ENCODE results near the gene EPS8.
"Not testable (repeated sequence)": the region's sequence is repeated elsewhere in the genome, so short reads cannot be mapped to it uniquely, and the experiment has no call there.

Gene EPS8

DNA sequence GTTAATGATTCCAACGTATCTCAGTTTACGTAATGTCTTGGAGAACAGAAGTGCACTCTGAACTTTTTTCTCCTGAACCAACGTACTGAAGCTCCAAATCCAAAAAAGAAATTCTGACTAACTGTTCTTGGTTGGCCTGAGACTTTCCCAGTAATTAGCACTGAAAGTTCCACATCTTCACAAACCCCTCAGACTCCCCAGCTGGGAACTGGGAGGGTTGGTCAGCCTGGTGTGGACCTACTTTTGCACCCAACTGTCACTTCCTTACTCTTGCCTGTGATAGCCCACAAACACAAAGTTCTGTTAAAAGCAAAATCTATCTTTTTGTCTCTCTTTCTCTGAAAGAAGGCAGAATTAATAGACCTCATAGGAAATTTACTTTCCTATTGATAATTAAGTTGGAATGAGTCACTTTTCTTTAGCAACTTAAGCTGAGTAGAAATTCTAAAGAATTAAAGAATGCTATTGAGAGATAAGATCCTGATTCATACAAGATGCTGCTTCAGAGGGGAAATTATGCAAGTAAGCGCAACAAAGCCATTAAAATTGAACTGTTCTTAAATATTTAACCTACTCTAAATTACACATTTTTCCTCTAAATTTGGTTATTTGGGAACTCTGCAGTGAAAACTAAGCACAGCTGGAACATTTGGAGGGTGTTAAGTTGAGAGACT is 155.0 kb downstream of the EPS8 start:
- no peak for DNase-seq

DNA sequence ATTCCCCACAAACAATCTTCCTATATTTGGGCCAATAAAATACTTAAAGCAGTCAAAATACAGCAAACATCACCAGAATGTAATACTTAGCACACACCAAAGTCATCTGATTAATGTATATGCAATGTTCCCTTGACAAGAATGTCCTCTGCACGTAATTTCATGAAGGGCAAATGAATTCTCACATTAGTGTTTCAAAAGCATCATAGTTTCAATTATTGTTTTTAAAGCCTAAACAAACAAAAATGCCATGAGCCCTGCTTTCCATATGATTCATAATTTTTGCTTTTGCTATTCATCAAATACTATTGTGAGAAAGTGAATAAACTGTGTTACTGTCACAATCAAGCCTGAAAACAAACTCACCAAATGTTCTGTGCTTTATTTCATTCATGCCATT is 156.0 kb downstream of the EPS8 start:
- no peak for DNase-seq

DNA sequence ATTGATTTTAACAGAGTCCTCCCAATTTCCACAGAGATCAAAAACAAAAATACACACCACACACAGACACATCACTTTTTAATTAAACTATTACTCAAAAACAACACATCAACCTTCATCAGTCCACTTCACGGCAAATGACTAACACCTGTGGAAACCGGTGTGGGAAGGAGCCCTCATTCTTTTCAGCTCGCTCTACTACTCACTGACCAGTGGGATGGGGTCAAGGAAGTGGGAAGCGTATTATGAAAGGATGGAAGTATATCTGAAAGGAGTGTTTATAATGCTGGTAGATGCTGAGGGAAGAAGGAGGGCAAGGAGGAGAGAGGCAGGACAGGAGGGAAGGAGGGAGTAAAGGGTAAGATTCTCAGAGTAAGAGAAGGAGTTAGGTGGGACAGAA is 156.5 kb downstream of the EPS8 start:
- DNase-seq = no peak

DNA sequence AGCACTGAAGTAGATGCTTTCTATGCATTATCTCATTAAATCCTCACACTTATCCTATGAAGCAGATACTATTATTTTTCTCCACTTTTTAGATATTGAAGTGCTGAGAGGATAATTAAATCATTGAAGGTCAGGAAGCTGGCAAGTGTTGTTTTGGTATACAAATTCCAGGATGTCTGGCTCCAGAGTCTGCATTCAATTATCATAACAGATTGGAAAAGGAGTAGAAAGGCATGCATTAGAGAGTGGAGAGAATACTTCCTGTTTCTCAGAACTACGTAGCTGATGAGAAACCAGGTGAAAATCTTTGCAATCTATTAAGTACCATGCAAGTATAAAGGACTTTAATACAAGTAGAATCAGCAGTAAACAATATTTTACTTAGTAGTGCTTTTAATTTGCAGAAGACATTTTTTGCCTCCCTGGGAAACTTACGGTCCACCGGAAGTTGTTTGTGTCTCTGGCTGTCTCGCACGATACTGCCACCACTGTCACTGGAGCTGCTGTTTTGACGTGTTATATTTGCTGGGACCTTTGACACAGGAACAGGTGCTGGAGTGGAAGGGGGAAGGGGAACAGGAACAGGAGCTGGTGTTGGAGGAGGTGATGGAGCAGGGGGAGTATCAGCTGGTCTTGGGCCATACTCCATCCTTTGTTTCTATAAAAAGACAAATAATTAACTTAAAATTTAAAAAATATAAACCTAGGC is 158.0 kb downstream of the EPS8 start:
- DNase-seq = no peak

DNA sequence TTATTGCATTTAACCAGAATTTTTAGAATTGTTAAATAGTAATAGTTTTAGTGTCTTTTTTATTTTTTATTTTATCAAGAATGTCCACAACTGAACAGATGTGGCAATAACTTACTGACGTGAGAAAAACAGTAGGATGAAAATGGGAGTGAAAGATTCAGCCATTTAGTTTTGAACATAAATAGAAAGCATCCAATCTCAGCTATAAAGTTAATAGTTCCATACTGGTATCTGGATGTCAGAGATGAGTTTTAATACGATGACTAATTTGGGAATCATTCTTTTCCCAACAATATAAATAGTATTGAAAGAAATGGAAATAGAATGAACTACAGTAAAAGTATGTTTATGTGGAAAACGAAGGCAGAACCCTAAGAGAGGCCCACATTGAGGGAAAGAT is 159.4 kb downstream of the EPS8 start:
- DNase-seq = no peak

DNA sequence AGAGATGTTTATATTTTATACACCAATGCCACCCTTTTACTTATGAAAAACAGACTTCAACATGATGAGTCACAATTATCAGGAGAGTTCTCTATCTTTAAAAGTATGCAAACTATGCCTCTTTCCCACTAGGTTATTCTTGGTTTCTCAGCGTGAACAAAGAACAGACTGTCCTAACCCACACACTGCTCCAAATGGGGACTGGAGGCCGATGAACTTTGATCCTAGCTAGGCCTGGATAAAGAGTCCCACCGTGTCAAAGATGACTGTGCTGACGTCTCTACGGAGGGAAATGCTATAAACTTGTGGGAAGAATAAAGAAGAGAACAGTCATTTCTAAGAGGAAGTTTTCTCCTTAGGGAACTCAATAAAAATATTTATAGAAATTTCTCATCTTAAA is 160.1 kb downstream of the EPS8 start:
- no peak for DNase-seq

DNA sequence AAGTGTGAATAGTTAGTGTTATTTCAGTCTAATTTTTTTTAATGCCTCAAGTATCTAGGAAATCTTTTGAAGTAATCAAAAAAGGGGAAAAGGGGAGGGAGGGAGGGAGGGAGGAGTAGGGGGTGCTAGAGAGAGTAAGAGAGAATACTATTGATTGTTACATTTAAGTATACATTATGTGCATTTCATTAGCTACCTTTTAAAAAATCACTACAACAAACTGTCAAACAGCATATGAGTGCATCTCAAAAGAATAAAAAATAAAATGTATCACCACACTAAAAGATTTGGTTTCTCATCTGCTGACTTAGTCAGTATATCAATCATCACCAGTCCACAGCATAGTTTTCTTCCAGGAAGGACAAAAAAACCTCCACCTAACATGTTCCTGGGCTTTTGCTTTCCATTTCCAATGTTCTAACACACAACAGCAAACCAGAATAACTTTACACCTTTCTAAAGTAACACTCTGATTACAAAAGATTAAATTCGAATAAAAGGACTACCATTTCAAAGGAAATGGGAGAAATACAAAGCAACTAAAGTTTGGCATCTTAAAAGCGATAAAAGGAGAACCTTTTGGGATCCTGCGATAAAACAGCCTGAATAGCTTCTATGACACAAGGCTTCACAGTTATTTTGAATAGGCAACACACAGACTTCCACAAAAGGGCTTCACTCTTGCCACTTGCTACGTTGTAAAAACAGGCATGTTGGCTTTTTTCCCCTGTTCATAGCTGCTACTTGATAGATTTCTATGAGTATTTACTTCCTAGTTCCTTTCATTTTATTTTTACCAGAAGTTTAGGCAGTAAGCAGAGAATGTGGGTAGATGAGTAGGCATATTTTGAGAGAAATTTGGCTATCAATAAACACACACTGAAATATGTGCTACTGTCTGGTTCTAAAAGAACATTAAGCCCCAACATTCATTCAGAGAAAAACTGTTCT is 160.9 kb downstream of the EPS8 start:
- no peak for DNase-seq

DNA sequence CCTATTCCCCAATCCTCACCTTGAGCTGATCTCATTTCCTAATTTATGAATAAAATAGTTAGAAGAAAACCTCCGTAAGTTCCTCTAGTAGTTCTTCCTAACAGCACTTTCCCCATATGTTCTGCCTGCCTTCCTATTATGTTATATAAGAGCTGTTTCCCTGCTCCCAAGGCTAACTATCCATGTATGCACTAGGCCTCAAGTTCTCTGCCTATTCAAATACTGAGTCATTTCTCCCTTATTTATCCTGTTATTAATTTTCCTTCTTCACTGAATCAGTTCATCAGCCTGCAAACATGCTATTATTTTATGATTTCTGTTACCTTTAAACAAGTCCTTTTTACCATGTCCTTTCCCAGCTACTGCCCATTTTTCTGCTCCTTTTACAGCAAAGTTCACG is 164.1 kb downstream of the EPS8 start:
- no peak for DNase-seq

DNA sequence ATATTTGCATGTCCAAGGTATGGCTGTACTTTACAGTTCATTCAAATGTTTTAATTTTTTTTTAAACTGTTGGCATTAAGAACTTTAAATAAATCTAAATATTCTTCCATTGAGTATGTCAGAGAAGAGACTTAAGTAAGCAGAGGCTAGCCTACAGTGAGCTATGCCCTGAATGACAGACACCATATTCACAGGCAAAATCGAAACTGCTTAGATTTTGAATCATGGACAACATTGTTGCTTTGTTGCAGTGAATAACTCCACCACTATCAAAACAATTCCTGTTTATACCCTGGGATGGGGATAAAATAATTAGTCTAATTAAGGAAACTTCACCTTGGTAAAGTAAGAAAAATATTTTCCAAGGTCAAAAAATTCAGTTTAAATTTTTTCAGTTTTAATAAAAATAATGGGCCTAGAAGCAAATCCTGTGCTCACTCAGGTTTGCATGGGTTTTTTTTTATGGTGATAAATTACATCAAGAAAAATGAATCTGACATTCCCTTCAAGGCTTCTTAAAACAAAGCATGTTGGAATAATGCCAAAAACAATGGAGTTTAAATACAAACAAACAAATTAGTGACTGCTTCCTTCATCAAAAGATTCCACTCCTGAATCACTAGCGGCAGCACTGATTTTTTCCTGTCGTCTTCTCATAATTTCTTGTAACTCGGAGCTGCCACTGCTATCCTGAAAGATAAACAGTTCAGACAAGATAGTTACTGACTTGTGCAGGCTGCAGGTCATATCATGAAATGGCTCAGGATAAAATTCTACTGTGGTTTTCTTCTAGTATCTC is 168.2 kb downstream of the EPS8 start:
- DNase-seq = no peak

DNA sequence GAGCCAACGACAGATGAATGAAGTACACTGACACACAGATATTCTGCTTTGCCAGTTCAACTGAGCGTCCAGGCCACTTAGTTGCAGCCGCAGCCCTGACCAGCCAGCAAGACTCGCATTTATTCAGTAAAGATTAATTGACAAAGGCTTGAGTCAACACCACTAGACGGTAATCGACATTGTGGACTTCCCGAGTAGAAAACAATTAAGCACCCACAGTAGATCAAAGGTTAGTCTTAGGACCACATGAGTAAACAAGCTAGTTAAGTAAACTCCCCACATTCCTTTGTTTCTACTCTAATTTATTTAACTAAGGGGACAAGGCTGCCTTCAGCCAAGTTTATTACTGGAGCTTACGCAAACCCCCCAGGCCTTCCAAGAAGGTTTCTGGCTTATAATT is 172.7 kb downstream of the EPS8 start:
- not testable (repeated sequence) for DNase-seq

DNA sequence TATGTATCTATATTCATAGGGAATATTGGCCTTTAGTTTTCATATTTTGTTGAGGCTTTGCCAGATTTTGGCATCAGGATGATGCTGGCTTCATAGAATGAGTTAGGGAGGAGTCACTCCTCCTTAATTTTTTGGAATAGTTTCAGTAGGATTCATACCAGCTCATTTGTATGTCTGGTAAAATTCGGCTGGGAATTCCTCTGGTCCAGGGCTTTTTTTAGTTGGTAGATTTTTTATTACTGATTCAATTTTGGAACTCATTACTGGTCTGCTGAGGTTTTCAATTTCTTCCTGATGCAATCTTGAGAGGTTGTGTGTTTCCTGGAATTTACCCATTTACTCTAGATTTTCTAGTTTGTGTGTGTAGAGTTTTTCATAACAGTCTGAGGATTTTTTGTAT is 175.2 kb downstream of the EPS8 start:
- DNase-seq = no peak

DNA sequence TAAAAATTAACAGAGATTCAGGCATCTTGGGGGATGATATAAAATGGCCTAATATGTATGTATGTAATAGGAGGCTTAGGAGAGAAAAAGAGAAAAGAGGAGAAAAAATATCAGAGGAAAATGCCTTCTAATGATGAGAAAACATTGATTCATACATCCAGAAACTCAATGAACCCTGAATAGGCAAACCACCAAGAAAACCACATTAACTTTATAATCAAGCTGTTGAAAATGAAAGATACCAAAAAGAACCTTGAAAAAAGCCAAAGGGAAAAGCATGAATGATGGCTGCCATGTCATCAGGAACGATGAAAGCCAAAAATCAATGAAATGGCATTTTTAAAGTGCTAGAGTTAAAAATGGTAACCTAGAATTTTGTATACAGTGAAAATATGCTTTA is 180.2 kb downstream of the EPS8 start:
- no peak for DNase-seq

DNA sequence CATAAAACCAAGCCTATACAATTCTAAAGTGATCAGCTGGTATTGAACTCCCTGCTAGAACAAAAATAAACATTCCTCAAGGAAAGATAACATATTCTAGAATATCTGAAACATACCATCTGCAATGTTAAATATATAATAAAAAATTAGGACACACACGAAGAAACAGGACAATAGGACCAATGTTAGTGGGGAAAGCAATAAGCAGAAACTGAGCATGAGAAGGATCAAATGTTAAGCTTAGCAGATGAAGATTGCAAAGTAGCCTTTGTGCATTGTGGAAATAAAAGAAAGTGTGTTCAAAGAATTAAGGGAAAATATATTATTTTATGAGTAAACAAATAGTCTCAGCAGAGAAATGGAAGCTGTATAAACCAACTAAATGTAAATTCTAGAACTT is 180.8 kb downstream of the EPS8 start:
- DNase-seq = no peak

DNA sequence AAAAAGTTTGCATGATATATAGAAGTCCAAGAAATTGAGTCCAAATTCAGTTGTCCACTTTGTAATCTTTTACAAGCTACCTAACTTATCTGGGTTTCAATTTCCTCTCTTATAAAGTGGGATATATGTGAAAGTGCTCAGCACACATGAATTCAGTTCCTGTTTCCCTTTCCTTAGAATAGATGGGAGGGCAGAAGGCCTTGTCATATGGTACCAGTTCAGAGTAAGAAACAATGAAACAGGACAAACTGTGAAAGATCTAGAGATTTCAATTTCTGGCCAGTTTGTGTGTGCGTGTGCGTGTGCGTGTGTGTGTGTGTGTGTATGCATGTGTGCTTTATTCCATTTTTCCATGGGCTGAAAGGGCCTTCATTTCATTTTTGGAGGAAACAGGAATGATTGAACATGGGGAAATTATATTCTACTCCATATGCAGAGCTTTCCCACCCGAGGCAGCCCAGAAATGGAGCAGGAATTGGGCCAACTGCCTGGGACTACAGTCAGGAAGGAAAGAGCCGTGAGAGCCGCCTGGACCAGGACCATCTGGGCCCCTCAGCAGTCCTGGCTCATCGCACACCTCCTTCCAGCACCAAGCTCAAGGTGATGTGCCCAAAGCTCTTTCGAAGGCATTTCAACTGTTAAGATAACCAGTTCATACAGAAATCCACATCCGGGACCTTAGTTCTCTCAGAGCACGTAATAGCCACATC is 183.2 kb downstream of the EPS8 start:
- no peak for DNase-seq

DNA sequence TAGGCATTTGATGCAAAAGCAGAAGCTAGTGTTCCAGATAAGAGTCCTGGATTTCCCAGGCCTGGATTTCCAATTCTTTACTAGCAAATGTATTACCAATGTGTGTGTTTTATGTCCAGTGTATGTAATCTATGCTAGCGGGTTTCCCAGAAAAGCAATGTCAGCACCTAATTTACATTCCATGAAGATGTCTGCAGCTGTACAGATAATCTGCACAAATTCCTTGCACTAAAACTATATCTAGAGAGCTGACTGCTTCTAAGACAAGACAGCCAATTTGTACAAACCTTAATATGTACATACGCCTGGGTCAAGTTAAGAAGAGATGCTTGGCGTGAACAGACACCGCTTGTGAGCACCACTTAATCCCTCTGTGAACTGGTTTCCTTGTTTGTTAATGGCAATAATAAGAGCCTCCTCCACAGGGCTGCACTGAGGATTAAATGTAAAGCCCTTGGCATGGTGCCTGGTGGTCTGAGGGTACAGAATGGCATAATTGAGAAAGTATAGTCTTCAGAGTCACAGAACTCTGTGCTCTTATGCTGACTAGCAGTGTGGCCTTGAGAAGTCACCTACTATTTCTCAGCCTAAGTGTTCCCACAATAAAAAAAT is 185.6 kb downstream of the EPS8 start:
- DNase-seq = peak; percentile 31

DNA sequence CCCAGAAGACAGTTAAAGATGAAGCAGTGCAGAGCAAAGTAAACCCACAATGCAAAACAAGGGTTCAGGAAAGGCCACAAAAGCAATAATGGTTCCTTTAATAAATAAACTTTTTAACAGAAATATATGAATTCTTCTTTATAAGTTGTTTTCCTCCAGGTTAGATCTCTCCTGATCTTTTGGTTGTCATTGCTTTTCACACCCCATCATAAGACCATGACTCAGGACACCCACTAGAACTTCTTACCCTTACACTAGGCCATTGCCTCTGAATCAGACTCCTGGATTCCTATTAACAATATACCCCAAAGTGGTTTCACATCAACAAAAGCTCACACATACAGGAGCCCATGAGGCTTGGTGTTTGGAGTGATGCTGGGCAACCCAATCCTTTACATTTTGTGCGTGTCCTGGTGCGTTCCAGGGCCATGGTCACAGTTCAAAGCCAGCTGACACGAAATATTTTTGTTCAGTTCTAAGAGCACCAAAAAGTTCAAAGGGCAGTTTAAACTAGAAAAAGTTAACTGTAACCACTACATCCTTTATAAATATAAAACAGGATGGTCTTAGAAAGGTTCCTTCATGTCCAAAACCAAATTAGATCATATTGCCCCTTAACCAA is 187.0 kb downstream of the EPS8 start:
- DNase-seq = no peak

DNA sequence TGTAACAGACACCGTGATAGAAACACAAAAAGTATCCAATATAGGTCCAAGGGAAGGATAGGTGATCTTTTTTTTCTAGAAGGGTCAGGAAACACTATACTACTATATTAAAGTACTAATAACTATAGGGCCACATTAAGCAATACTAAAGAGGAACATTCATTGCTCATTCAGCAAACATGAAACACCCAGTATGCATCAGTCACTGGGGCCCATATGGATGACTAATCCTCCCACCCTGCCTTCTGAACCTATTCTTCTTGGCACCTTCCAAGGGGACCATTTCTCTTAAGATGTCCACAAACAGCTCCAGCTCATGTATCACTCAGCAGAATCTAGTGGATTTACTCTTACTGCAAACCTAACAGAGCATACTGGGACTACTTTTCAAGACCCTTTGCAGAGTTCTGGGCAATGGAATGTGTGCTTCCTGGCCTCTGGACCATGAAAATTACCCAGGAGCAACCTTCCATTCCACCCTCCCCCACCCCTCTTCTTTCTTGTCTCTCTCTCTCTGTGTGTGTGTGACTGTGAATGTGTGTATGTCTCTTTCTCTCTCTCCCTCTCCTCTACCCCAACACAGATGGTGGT is 187.9 kb downstream of the EPS8 start:
- DNase-seq = no peak

DNA sequence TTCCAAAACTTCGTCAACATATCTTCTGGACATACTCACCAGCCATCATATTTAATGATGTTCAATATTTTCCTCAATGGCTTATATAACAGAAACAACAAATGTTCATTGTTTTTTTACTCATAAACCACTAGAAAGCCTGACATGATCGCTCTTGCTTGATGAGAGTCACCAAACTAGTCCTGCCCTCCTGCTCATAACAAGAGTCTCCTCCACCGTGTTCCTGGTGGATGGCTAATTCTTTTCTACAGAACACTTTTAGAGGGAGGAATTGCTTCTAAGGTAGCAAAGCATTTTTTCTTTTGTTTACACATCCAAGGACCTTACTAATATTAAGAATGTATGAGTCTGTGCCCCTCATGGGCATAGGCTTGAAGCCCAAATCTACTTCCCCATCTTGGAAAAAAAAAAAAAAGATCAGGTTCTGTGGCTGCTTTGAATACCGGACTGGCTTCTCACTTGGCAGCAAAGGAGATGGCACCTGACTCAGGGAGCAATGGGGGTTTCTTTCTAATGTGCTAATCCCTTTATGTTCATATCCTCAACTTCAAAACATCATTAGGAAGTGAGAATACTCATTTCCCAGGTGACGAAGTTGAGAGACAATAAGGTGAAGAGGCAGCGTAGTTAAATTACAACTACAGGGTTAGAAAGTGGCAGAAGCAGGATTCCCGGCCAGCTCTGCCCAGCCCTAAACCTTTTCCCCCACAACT is 188.8 kb downstream of the EPS8 start:
- DNase-seq = no peak

DNA sequence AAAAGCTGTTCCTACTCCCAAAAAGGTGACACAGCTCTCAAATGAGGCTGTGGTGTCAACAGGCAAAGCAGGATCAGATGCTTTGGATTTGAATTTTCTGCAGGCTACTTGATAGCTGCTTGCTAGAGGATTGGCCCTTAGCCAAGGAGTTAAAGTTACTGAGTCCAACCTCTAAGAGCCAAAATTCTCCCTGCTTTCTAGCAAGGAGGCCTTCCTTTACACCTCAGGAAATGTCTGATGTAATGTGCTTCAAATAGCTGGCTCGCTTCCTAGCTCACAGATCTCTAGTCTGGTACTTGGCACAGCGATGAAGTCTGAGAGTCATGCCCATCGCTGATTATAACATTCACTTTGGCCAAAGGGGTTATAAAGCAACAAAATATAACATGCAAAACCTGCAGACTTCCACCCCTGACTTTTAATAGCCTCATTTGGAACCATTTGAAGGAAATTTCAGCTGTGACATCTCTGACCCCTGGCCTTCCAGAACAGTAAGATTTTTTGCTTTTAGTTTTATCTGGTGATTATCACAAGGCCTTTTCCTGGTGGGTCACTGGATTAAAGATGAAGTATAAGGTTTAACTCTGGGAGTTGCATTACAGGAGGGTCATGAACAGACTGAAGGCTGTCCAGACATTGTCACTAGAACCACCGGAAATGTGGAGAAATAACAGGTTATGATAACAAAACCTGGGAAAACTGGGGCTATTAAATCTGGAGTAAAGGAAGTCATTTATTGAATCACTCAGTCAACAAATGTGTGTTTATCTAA is 189.7 kb downstream of the EPS8 start:
- DNase-seq = peak; percentile 95

Measured in DMS79 treated with DMSO at 0.1 percent for 48 hours (cell line).